Tibial nerve (tissue), 4 donors: ENCODE data around the gene SMIM43. TPM values are rescaled to one million over a fixed set of nuclear protein-coding genes. Genes with fewer than 3 reads are reported as not detected.

Source experiments
- DNase-seq, 2 donors: peaks; one replicate each; pipeline ENCODE4 v3.0.0-alpha.2; 2019; ENCODE audit warnings: low spot score in 2 of 2
- H3K27ac ChIP-seq, 4 donors: fragments of 200-600 bp; sonication (generic) in 3 of 4; one replicate each; pipeline ENCODE4 v1.5.1; 2017 to 2019; ENCODE audit warnings: mild to moderate bottlenecking in 1 of 4
- H3K27me3 ChIP-seq, 2 donors: fragments of 200-600 bp; sonication (generic) in 1 of 2; one replicate each; pipeline versions ENCODE4 v1.5.1 to v1.6.0; 2017 to 2019
- H3K36me3 ChIP-seq, 3 donors: fragments of 200-600 bp; sonication (generic); one replicate each; pipeline ENCODE4 v1.5.1; 2018 to 2019
- H3K4me1 ChIP-seq, 4 donors: fragments of 200-600 bp; sonication (generic) in 3 of 4; one replicate each; pipeline ENCODE4 v1.5.1; 2017 to 2019
- H3K4me3 ChIP-seq, 4 donors: fragments of 200-600 bp; sonication (generic) in 3 of 4; one replicate each; pipeline ENCODE4 v1.5.1; 2017 to 2019; ENCODE audit warnings: mild to moderate bottlenecking in 1 of 4, moderate library complexity in 1 of 4
- H3K9me3 ChIP-seq, 4 donors: fragments of 200-600 bp; sonication (generic) in 3 of 4; one replicate each; pipeline ENCODE4 v1.5.1; 2017 to 2019
- POLR2A ChIP-seq, 2 donors: fragments of 450-650 bp; IDR thresholded peaks; one replicate each; pipeline ENCODE4 v1.6.1; 2017; ENCODE audit warnings: antibody characterized with exemption in 2 of 2, mild to moderate bottlenecking in 2 of 2, moderate library complexity in 2 of 2
- WGBS, 2 donors: methylation state at CpG; one replicate each; pipeline ENCODE4 v1.1.5; 2018; 5-methylcytosine and 5-hydroxymethylcytosine counted together
- total RNA-seq, 4 donors: library from RNA; depleted of rRNA; stranded (reverse); fragments of >200 nt; gene quantifications; one replicate each; pipeline ENCODE4 v1.1.0, GENCODE V29; 2016

Gene SMIM43
- total RNA-seq, 4 donors from 2014 or later: 2.2 to 5.7 (median 4.6) TPM

DNA sequence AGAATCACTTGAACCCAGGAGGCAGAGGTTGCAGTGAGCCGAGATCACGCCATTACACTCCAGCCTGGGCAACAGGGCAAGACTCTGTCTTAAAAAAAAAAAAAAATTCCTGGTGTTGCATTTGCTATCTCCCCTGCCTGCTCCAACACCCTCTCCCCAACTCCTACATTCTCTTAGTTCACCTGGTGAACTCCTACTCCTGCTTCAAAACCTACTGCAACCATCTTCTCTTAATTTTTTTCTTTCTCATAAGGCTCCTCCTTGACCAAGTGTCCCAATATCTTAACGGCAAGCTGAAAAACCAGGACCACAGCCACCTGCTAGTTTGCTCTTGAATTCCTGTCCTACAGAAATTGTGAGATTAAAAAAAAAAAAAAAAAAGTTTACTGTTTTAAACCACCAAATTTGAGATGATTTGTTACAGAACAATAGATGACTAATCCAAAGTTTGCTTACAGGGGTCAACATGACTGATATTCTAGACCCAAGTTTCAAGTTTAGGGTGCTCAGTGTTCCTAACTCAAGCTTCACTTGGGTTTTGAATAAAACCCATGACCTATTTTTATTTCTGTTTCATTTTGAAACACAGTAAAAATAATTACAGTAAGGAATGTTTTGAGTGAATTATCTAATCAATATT, 55.1 kb downstream of the SMIM43 start:
- Histone ChIP-seq H3K27ac (no peak overlapping the region), H3K27me3 (no peaks in the 10 kb centered on the region), H3K36me3 (no peaks in the 10 kb centered on the region), H3K4me1 (peaks cover 0 to 14% (median 9%) of the 10 kb centered on the region in 4 donors), H3K9me3 (no peaks in the 10 kb centered on the region), H3K4me3 (no peak overlapping the region)
- 96 to 97% methylated on average over 3 of the region's 3 CpGs for WGBS, 2 donors
- DNase-seq: no peak
- no peak for TF ChIP-seq POLR2A (IDR thresholded peaks at IDR 0.05)

Other genes with a start within 250 kb of the SMIM43 start
- 100 to 1,000 TPM; 137 to 276 (median 267) TPM for gene ANXA5, start 68.2 kb downstream of the SMIM43 start, total RNA-seq
- 10 to 100 TPM; 20.1 to 32.7 (median 26.6) TPM for gene EXOSC9, start 36.2 kb upstream of the SMIM43 start, total RNA-seq
- gene CCNA2, start 58.7 kb upstream of the SMIM43 start, total RNA-seq: 1 to 10 TPM; 1.2 to 5.2 (median 3.4) TPM
- gene BBS7, start 105.3 kb upstream of the SMIM43 start, total RNA-seq: 10 to 100 TPM; 19.4 to 25.8 (median 23.6) TPM
- gene TRPC3, start 186.9 kb upstream of the SMIM43 start, total RNA-seq: 1 to 10 TPM in 2 of 4 donors, under 1 TPM in 1, not detected in 1; 0.21 to 4.5 (median 2.0) TPM